Stimulated activated CD4-positive, alpha-beta T cell treated with anti-CD3 and anti-CD28 coated beads, Interleukin-15, amount 100 ng/mL, for 24 hours (primary cell): ENCODE data around the gene ANKRD26.
A peak's percentile ranks its signal among the peaks of the same experiment; 100 is the strongest.

Experiments used
- DNase-seq: peaks from one replicate; pipeline ENCODE4 v3.0.0-alpha.2; 2020

ANKRD26 gene

GRCh38 chr10:27019827-27020226, 80.5 kb downstream of the ANKRD26 start:
- no peak for DNase-seq

GRCh38 chr10:26997610-26998009, 102.7 kb downstream of the ANKRD26 start:
- DNase-seq, result no peak

GRCh38 chr10:26994743-26995142, 105.6 kb downstream of the ANKRD26 start:
- no peak for DNase-seq

GRCh38 chr10:26987851-26988250, 112.4 kb downstream of the ANKRD26 start:
- DNase-seq, result no peak

- no peak for DNase-seq
These were observed 117.1 kb downstream of the ANKRD26 start for GRCh38 chr10:26983156-26983555.

- no peak for DNase-seq
These were observed 118.2 kb downstream of the ANKRD26 start for GRCh38 chr10:26982058-26982457.

- DNase-seq, result no peak
These were observed 119.0 kb downstream of the ANKRD26 start for GRCh38 chr10:26981232-26981824.

- no peak for DNase-seq
These were observed 121.8 kb downstream of the ANKRD26 start for GRCh38 chr10:26978519-26978918.

- no peak for DNase-seq
These were observed 122.7 kb downstream of the ANKRD26 start for GRCh38 chr10:26977635-26978034.

- no peak for DNase-seq
These were observed 129.6 kb downstream of the ANKRD26 start for GRCh38 chr10:26970667-26971066.

- DNase-seq, result peak; percentile 14
These were observed 131.0 kb downstream of the ANKRD26 start for GRCh38 chr10:26969145-26969926.

- DNase-seq, result no peak
These were observed 137.5 kb downstream of the ANKRD26 start for GRCh38 chr10:26962835-26963234.

- no peak for DNase-seq
These were observed 140.0 kb downstream of the ANKRD26 start for GRCh38 chr10:26960308-26960707.

- DNase-seq, result no peak
These were observed 140.5 kb downstream of the ANKRD26 start for GRCh38 chr10:26959841-26960240.
